Fibroblast of mammary gland (primary cell): ENCODE measurements around the gene AS3MT.
"Not testable (repeated sequence)": the region's sequence is repeated elsewhere in the genome, so short reads cannot be mapped to it uniquely, and the experiment has no call there.

ENCODE experiments used
- DNase-seq: peaks from one replicate; pipeline ENCODE4 v3.0.0-alpha.2; 2010; ENCODE audit warnings: low read depth
- H3K4me3 ChIP-seq: 2 replicates; pipeline ENCODE4 v1.5.1; 2011; ENCODE audit warnings: low read depth, mild to moderate bottlenecking, low read length, moderate library complexity; ENCODE audit not compliant: control insufficient read depth
- CTCF ChIP-seq: conservative IDR thresholded peaks from 2 replicates; pipeline ENCODE4 v1.5.1; 2011; ENCODE audit warnings: low read depth, low read length, inconsistent platforms; ENCODE audit not compliant: control insufficient read depth, insufficient read depth

AS3MT gene, protein sequence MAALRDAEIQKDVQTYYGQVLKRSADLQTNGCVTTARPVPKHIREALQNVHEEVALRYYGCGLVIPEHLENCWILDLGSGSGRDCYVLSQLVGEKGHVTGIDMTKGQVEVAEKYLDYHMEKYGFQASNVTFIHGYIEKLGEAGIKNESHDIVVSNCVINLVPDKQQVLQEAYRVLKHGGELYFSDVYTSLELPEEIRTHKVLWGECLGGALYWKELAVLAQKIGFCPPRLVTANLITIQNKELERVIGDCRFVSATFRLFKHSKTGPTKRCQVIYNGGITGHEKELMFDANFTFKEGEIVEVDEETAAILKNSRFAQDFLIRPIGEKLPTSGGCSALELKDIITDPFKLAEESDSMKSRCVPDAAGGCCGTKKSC

GRCh38 chr10:102869258-102870198 is at the start of gene AS3MT:
Gene AS3MT (plus strand): TSS chr10:102869470. CDS start chr10:102869593, 123 bp downstream.
- no peak for DNase-seq
- H3K4me3 ChIP-seq: peak within 1 kb of the TSS; percentile 56
- TF ChIP-seq CTCF: no peak

GRCh38 chr10:102820008-102820407 is 49.3 kb upstream of the AS3MT start:
- not testable (repeated sequence) for DNase-seq, H3K4me3 ChIP-seq

DNA sequence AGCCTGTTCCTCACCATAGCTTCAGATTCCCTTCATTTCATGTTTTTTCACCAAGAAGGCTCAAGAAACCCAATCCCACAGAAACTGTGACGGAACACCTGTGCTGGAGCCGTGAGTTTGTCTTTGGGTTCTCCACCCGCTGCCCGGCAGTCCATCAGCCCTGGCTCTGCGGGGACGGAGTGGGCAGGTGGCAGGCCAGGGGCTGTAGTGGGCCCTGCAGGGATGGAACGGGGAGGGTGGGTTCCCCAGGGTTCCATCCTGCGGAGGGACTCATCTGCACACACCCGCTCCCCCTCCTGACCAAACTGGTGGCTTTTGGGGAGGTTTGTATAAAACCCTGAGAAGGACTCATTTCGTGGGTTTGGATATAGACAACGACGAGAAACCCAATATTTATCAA is 47.0 kb upstream of the AS3MT start:
- DNase-seq: no peak
- TF ChIP-seq CTCF: no peak
- H3K4me3 ChIP-seq: no peak overlapping the region

DNA sequence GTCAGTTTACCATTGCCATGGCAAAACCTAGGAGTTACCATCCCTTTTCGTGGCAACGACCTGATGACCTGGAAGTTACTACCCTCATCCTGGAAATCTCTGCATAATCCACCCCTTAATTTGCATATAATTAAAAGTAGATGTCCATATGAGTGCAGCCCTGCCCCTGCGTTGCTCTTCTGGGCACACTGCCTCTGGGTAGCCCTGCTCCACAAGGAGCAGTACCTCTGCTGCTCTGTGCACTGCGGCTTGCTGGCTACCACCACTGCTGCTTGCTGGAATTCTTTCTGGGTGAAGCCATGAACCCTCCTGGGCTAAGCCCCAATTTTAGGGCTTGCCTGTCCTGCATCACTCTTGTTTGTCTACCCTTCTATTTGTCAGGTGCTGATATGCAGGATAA is 44.6 kb upstream of the AS3MT start:
- no peak overlapping the region for H3K4me3 ChIP-seq
- no peak for TF ChIP-seq CTCF
- no peak for DNase-seq

DNA sequence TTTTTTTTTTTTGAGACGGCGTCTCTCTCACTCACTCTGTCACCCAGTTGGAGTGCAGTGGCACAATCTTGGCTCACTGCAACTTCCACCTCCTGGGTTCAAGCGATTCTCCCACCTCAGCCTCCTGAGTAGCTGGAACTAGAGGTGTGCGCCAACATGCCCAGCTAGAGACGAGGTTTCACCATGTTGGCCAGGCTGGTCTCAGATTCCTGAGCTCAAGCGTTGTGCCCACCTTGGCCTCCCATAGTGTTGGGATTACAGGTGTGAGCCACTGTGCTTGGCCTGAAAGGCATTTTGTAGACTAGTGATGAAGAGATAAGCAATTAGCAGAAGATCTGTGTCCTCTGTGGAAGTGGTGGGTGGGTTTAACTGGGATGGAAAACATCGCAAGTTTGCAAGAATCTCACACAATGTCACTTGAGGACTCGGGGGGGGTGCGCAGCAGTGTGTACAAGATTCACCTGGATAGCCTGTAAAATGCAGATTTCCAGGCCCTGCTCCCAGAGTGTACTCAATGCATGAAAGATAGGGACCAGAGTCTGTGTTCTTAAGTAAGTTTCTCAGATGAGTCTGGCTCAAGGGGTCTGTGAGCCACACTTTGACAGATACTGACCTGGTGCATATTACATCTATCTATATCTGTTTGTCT is 43.0 kb upstream of the AS3MT start:
- H3K4me3 ChIP-seq: no peak overlapping the region
- no peak for DNase-seq
- no peak for TF ChIP-seq CTCF

DNA sequence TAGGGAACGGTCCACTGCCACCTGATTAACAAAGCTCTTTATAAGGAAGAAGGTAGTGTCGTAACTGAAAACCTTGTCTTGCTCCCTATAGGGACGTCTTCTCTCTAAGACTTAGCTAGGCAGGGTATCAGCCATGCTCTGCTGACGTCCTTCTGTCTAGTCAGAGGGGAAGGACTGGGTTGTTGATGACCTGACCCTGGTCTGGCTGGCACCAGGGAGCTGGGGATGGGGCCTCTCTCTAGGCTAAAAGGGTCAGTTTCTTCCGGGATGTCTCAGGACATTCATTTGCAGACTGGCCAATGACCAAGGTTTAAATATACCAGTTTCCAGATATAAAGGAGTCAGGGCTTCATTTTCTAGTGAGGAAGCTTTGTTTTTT is 41.7 kb upstream of the AS3MT start:
- DNase-seq: no peak

More for the DNA sequence above, 41.7 kb upstream of the AS3MT start:
- no peak overlapping the region for H3K4me3 ChIP-seq
- no peak for TF ChIP-seq CTCF
